ENCODE results near the gene TCERG1L.

DNA sequence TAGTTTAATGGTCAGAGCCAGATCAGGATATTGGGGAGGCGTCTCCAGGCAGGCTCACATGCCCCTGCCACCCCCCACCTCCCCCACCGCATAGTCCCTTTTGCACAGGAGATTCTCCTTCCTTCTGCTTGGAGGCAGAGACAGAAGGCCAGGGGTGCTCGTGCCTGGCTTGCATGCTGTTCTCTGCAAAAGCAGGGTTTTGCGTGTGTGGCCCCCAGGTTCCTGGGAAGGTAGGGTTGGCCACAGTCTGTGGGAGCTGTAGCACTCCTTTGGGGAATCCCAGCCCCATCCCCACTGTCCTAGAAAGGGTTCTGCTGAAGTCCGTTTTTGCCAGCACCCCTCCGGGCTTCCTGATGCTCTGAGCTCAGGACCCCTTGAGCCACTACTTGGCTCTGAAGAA is 1.9 kb upstream of the TCERG1L start:
- TF ChIP-seq, protein P1, sequence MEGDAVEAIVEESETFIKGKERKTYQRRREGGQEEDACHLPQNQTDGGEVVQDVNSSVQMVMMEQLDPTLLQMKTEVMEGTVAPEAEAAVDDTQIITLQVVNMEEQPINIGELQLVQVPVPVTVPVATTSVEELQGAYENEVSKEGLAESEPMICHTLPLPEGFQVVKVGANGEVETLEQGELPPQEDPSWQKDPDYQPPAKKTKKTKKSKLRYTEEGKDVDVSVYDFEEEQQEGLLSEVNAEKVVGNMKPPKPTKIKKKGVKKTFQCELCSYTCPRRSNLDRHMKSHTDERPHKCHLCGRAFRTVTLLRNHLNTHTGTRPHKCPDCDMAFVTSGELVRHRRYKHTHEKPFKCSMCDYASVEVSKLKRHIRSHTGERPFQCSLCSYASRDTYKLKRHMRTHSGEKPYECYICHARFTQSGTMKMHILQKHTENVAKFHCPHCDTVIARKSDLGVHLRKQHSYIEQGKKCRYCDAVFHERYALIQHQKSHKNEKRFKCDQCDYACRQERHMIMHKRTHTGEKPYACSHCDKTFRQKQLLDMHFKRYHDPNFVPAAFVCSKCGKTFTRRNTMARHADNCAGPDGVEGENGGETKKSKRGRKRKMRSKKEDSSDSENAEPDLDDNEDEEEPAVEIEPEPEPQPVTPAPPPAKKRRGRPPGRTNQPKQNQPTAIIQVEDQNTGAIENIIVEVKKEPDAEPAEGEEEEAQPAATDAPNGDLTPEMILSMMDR (IDR thresholded peaks at IDR 0.05 in 8 of 11, conservative IDR thresholded peaks at IDR 0.05 in 3 of 11) = no peak
- TF ChIP-seq POLR2A (IDR thresholded peaks at IDR 0.05) (no peak), POLR2AphosphoS5 (IDR thresholded peaks at IDR 0.05) (no peak)
